Upper lobe of left lung (tissue), 6 donors: ENCODE data around the gene DCUN1D4. TPM values are rescaled to one million over a fixed set of nuclear protein-coding genes. Genes with fewer than 3 reads are reported as not detected.

Experiments
- ATAC-seq, 2 donors: fragments of 200-7000 bp; cut with Tn5 transposase; one replicate each; pipeline ENCODE4 v1.9.1; 2022; ENCODE audit warnings: mild to moderate bottlenecking in 2 of 2, moderate library complexity in 2 of 2; ENCODE audit not compliant: low FRiP score in 2 of 2
- DNase-seq, 2 donors: peaks; one replicate each; pipeline ENCODE4 v3.0.0-alpha.2; 2019 to 2020
- H3K27ac ChIP-seq, 4 donors: fragments of 200-600 bp; sonication (generic); one replicate each; pipeline ENCODE4 v1.5.1; 2016 to 2019
- H3K27me3 ChIP-seq, 4 donors: fragments of 200-600 bp; sonication (generic); one replicate each; pipeline ENCODE4 v1.5.1; 2017 to 2019
- H3K36me3 ChIP-seq, 4 donors: fragments of 200-600 bp; sonication (generic); one replicate each; pipeline ENCODE4 v1.5.1; 2016 to 2019
- H3K4me1 ChIP-seq, 4 donors: fragments of 200-600 bp; sonication (generic); one replicate each; pipeline ENCODE4 v1.5.1; 2018 to 2019
- H3K4me3 ChIP-seq, 4 donors: fragments of 200-600 bp; sonication (generic); one replicate each; pipeline ENCODE4 v1.5.1; 2017 to 2019; ENCODE audit warnings: mild to moderate bottlenecking in 2 of 4, moderate library complexity in 1 of 4
- H3K9me3 ChIP-seq, 4 donors: fragments of 200-600 bp; sonication (generic); one replicate each; pipeline ENCODE4 v1.5.1; 2018 to 2019
- EP300 ChIP-seq, 4 donors: sonication (generic); formaldehyde crosslinking; IDR thresholded peaks; one replicate each; pipeline ENCODE4 v1.5.1; 2017; ENCODE audit warnings: antibody characterized with exemption in 4 of 4, control low read depth in 2 of 4
- POLR2A ChIP-seq, 4 donors: fragments of 450-650 bp; IDR thresholded peaks; one replicate each; pipeline ENCODE4 v1.5.1; 2016 to 2017; ENCODE audit warnings: antibody characterized with exemption in 4 of 4, mild to moderate bottlenecking in 2 of 4
- POLR2AphosphoS5 ChIP-seq, 2 donors: sonication (generic); formaldehyde crosslinking; IDR thresholded peaks; one replicate each; pipeline ENCODE4 v1.5.1; 2017; ENCODE audit warnings: antibody characterized with exemption in 2 of 2
- WGBS, 2 donors: methylation state at CpG; one replicate each; pipeline ENCODE4 v1.1.5; 2017 to 2018; 5-methylcytosine and 5-hydroxymethylcytosine counted together
- total RNA-seq, 6 donors: library from RNA; depleted of rRNA in 4 of 6; stranded (reverse); fragments of >200 nt in 4 of 6; gene quantifications; one replicate each; pipeline versions ENCODE4 v1.1.0 to v1.2.1, GENCODE V29; 2016 to 2021
- TF ChIP-seq, protein P1 (sequence below), 6 experiments: fragments of 450-650 bp in 4 of 6; fragments of 200-600 bp in 2 of 6; sonication (generic) in 2 of 6; IDR thresholded peaks; one replicate each; pipeline ENCODE4 v1.5.1; 2016 to 2019; ENCODE audit warnings: antibody characterized with exemption in 6 of 6
- donor health status: DM: no; HTN: no; CAD: no; lungs with moderate emphysema.
- donor health status: DM: no; HTN: yes; CAD: no; lungs with severe emphysema.

The DCUN1D4 gene
- total RNA-seq, 6 donors from 2014 or later = 18.8 to 47.6 (median 31.2) TPM

DNA sequence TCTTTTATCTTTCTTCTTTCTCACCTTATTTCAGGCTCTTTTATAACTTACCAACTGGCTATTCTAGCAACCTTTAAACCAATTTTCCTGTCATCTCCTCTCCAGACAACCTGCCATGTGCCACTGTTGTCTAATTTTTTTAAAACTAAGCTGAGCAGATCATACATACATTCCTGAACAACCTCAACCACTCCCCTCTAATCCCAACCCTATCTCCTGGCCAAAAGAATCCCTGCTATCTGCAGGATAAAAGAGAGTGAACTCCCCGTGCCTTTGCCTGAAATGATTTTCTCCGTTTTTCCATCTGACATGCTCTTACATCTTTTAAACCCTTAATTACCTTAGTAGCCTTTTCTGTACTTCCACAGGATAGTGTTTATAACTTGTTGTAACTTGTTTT is 35.5 kb downstream of the DCUN1D4 start:
- DNase-seq (no peak), ATAC-seq (no peak)
- Histone ChIP-seq H3K36me3 (peaks cover 5 to 87% (median 22%) of the 10 kb centered on the region in 4 donors), H3K27ac (no peak overlapping the region), H3K4me1 (no peaks in the 10 kb centered on the region), H3K4me3 (no peak overlapping the region), H3K27me3 (no peaks in the 10 kb centered on the region), H3K9me3 (no peaks in the 10 kb centered on the region)
- no peak for TF ChIP-seq POLR2AphosphoS5 (IDR thresholded peaks at IDR 0.05)
- TF ChIP-seq, protein P1, sequence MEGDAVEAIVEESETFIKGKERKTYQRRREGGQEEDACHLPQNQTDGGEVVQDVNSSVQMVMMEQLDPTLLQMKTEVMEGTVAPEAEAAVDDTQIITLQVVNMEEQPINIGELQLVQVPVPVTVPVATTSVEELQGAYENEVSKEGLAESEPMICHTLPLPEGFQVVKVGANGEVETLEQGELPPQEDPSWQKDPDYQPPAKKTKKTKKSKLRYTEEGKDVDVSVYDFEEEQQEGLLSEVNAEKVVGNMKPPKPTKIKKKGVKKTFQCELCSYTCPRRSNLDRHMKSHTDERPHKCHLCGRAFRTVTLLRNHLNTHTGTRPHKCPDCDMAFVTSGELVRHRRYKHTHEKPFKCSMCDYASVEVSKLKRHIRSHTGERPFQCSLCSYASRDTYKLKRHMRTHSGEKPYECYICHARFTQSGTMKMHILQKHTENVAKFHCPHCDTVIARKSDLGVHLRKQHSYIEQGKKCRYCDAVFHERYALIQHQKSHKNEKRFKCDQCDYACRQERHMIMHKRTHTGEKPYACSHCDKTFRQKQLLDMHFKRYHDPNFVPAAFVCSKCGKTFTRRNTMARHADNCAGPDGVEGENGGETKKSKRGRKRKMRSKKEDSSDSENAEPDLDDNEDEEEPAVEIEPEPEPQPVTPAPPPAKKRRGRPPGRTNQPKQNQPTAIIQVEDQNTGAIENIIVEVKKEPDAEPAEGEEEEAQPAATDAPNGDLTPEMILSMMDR (IDR thresholded peaks at IDR 0.05) = no peak
- TF ChIP-seq POLR2A (IDR thresholded peaks at IDR 0.05) = no peak
- no peak for TF ChIP-seq EP300 (IDR thresholded peaks at IDR 0.05)
- WGBS, 2 donors = 95 to 96% methylated on average over 2 of the region's 2 CpGs

DNA sequence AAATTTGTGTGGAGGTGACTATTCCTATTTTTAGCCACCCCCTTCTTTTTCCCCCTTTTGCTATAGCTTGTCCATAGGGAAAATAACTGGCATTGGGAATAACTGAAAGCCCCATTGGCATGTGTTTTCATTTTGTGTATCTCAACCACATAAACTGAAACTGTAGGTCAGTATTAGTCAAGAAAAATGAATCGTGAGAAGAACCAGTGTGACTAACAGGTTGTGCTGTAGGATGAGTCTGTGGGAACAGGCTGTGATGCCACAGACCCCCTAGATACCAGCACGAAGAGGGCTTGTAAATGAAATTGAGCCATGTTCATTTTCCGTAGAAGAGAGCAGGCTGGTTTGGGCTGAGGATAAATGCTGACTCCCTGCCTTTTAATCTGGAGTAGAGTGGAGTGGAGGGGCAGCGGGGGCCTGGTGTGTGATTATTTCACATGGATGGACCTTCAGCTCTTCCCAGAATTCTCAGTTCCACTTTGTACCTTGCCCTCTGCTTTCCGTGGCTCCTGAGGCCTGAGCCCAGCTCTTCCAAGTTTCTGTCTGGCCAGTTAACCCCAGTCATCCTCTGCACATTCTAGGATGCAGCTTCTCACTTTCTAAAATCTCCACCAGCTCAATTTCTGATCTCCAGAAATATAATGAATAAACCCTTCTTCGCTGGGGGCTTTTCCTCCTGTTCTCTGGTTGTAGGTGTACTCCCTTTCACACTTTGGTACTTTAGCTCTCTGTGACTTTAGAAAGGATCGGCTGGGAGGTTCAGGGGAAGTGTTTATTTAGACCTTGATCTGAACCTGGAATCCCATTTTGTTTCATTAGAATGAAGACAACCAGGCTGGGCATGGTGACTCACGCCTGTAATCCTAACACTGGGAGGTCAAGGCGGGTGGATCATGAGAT is 37.3 kb downstream of the DCUN1D4 start:
- Histone ChIP-seq H3K27ac (no peak overlapping the region), H3K36me3 (peaks cover under 1 to 68% (median 17%) of the 10 kb centered on the region in 4 donors), H3K9me3 (no peaks in the 10 kb centered on the region), H3K4me1 (no peaks in the 10 kb centered on the region), H3K4me3 (no peak overlapping the region), H3K27me3 (no peaks in the 10 kb centered on the region)
- TF ChIP-seq POLR2A (IDR thresholded peaks at IDR 0.05) (no peak), POLR2AphosphoS5 (IDR thresholded peaks at IDR 0.05) (no peak), EP300 (IDR thresholded peaks at IDR 0.05) (no peak)
- TF ChIP-seq, protein P1 (IDR thresholded peaks at IDR 0.05) = no peak
- ATAC-seq (no peak), DNase-seq (no peak)
- 96 to 97% methylated on average over 9 of the region's 9 CpGs for WGBS, 2 donors

DNA sequence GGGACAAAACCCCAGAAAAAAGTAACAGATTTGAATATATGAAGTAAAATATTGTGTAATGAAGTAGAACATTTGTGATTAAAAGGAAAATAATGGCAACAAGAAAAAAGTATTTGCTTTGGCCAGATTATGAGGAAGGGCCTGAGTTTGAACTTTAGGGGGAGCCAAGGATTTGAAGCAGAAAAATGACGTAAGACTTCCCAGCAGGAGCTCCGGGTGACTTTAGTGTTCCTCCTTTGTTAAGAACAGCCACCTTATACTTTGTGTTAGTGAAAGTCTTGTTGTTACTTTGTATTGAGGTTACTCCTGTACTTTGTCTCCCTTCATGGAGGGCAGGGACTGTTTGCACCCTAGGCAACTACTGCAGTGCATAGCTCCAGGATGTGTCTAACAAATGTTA is 41.1 kb downstream of the DCUN1D4 start:
- H3K36me3 ChIP-seq = peaks cover 0 to 54% (median 27%) of the 10 kb centered on the region in 4 donors
- H3K9me3 ChIP-seq = no peaks in the 10 kb centered on the region
- no peak for TF ChIP-seq EP300 (IDR thresholded peaks at IDR 0.05)
- no peak for TF ChIP-seq POLR2A (IDR thresholded peaks at IDR 0.05)
- no peak for ATAC-seq
- DNase-seq = no peak
- no peak overlapping the region for H3K27ac ChIP-seq
- 49 to 54% methylated on average over 2 of the region's 2 CpGs for WGBS, 2 donors
- H3K4me1 ChIP-seq = no peaks in the 10 kb centered on the region
- no peak overlapping the region for H3K4me3 ChIP-seq
- no peaks in the 10 kb centered on the region for H3K27me3 ChIP-seq

DNA sequence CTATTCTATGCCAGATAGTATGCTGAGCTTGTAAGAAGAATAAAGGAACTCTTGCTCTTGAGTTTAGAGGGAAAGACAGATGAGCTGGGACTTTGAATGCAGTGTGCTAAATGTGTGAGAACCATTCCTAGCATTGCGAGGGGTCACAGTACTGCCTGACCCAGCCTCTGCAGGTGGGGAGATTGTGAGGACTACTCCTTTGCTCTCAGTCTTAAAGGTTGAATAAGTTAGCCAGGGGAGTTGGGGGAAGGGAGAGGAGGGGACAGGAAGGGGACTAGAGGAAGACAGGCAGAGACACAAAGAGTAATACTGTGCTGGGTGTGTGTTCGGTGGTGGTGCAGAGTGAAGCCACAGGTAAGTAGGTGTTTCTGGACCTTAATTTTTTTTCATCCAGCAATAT is 41.7 kb downstream of the DCUN1D4 start:
- WGBS, 2 donors = 83 to 94% methylated on average over 2 of the region's 2 CpGs
- H3K27ac ChIP-seq = no peak overlapping the region
- no peak for TF ChIP-seq POLR2AphosphoS5 (IDR thresholded peaks at IDR 0.05)
- TF ChIP-seq EP300 (IDR thresholded peaks at IDR 0.05) = no peak
- TF ChIP-seq POLR2A (IDR thresholded peaks at IDR 0.05) = no peak
- TF ChIP-seq, protein P1 (IDR thresholded peaks at IDR 0.05) = no peak
- no peaks in the 10 kb centered on the region for H3K27me3 ChIP-seq
- ATAC-seq = no peak
- no peaks in the 10 kb centered on the region for H3K9me3 ChIP-seq
- DNase-seq = no peak
- no peaks in the 10 kb centered on the region for H3K4me1 ChIP-seq
- no peak overlapping the region for H3K4me3 ChIP-seq
- H3K36me3 ChIP-seq = peaks cover 0 to 52% (median 24%) of the 10 kb centered on the region in 4 donors

DNA sequence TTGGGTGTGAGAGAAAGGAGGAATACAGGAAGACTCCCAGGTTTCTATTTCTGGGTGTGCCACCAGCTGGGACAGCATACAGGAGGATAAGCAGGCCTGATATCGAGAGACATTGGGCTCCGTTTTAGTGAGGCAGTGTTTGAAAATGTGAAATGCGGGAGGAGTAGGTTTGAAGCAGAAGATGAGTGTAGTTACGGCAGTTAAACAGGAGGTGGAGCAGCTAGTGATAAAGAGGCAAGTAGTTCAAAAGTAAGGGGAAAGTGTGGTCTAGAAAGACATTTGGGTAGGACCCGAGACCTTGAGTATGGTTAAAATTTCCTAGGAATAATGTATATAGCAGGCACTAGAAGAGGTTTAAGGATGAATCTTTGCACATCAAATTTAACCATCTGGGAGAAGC is 42.4 kb downstream of the DCUN1D4 start:
- no peak overlapping the region for H3K4me3 ChIP-seq
- H3K9me3 ChIP-seq = no peaks in the 10 kb centered on the region
- 86 to 87% methylated on average over 5 of the region's 5 CpGs for WGBS, 2 donors
- no peaks in the 10 kb centered on the region for H3K4me1 ChIP-seq
- no peaks in the 10 kb centered on the region for H3K27me3 ChIP-seq
- peaks cover 0 to 53% (median 21%) of the 10 kb centered on the region in 4 donors for H3K36me3 ChIP-seq
- TF ChIP-seq, protein P1 (IDR thresholded peaks at IDR 0.05) = peak in 1 of 6 experiments; percentile 24
- TF ChIP-seq POLR2AphosphoS5 (IDR thresholded peaks at IDR 0.05) (no peak), EP300 (IDR thresholded peaks at IDR 0.05) (no peak)
- no peak overlapping the region for H3K27ac ChIP-seq
- ATAC-seq (peak in 1 of 2 donors; percentile 29), DNase-seq (no peak)
